ENCODE data around the gene CTXN3.

The CTXN3 gene

GRCh38 chr5:127697894-127698600, 49.2 kb downstream of the CTXN3 start:
- no peak for TF ChIP-seq CTCF (IDR thresholded peaks at IDR 0.05; ENCODE audit: borderline replicate concordance, insufficient read depth, low read depth, low read length)
- H3K4me3 ChIP-seq (ENCODE audit: low read depth, low read length) = no peak overlapping the region

- TF ChIP-seq CTCF (IDR thresholded peaks at IDR 0.05; ENCODE audit: borderline replicate concordance, insufficient read depth, low read depth, low read length) = no peak
- H3K4me3 ChIP-seq (ENCODE audit: low read depth, low read length) = no peak overlapping the region
These were observed 50.5 kb downstream of the CTXN3 start for GRCh38 chr5:127699416-127699815.

- H3K4me3 ChIP-seq (ENCODE audit: low read depth, low read length) = no peak overlapping the region
- TF ChIP-seq CTCF (IDR thresholded peaks at IDR 0.05; ENCODE audit: borderline replicate concordance, insufficient read depth, low read depth, low read length) = no peak
These were observed 51.4 kb downstream of the CTXN3 start for GRCh38 chr5:127700237-127700766.

- H3K4me3 ChIP-seq (ENCODE audit: low read depth, low read length) = no peak overlapping the region
- no peak for TF ChIP-seq CTCF (IDR thresholded peaks at IDR 0.05; ENCODE audit: borderline replicate concordance, insufficient read depth, low read depth, low read length)
These were observed 53.6 kb downstream of the CTXN3 start for GRCh38 chr5:127702434-127702833.

GRCh38 chr5:127702926-127703561, 54.2 kb downstream of the CTXN3 start, which contains the start of gene CCDC192:
TSS of gene CCDC192 (plus strand) at chr5:127703391. CDS start at chr5:127703446, 55 bp downstream.
- TF ChIP-seq CTCF (IDR thresholded peaks at IDR 0.05; ENCODE audit: borderline replicate concordance, insufficient read depth, low read depth, low read length) = no peak
- no peak within 1 kb of the TSS for H3K4me3 ChIP-seq (ENCODE audit: low read depth, low read length)

- no peak overlapping the region for H3K4me3 ChIP-seq (ENCODE audit: low read depth, low read length)
- TF ChIP-seq CTCF (IDR thresholded peaks at IDR 0.05; ENCODE audit: borderline replicate concordance, insufficient read depth, low read depth, low read length) = no peak
These were observed 56.4 kb downstream of the CTXN3 start for GRCh38 chr5:127705120-127705892.
